Measurements from ENCODE around the gene HYAL1. TPM values are rescaled to one million over a fixed set of nuclear protein-coding genes. Genes with fewer than 3 reads are reported as not detected.

The HYAL1 gene
- total RNA-seq, 1 donor from 2014 or later = 0.83 TPM

GRCh38 chr3:50294089-50294488 lies 9.3 kb downstream of the HYAL1 start:
- Mint-ChIP-seq H3K4me3 (ENCODE audit: unreplicated experiment) (no peak overlapping the region), H3K36me3 (ENCODE audit: unreplicated experiment) (peaks cover 3% of the 10 kb centered on the region), H3K9me3 (ENCODE audit: unreplicated experiment) (no peaks in the 10 kb centered on the region), H3K27ac (ENCODE audit: unreplicated experiment) (no peak overlapping the region), H3K4me1 (ENCODE audit: unreplicated experiment) (peaks cover 21% of the 10 kb centered on the region), H3K27me3 (ENCODE audit: unreplicated experiment) (no peaks in the 10 kb centered on the region)
- TF ChIP-seq, protein P1, sequence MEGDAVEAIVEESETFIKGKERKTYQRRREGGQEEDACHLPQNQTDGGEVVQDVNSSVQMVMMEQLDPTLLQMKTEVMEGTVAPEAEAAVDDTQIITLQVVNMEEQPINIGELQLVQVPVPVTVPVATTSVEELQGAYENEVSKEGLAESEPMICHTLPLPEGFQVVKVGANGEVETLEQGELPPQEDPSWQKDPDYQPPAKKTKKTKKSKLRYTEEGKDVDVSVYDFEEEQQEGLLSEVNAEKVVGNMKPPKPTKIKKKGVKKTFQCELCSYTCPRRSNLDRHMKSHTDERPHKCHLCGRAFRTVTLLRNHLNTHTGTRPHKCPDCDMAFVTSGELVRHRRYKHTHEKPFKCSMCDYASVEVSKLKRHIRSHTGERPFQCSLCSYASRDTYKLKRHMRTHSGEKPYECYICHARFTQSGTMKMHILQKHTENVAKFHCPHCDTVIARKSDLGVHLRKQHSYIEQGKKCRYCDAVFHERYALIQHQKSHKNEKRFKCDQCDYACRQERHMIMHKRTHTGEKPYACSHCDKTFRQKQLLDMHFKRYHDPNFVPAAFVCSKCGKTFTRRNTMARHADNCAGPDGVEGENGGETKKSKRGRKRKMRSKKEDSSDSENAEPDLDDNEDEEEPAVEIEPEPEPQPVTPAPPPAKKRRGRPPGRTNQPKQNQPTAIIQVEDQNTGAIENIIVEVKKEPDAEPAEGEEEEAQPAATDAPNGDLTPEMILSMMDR (IDR thresholded peaks at IDR 0.05) = no peak
- no peak for DNase-seq (ENCODE audit: extremely low spot score, unreplicated experiment)

GRCh38 chr3:50293079-50293801 lies 10.1 kb downstream of the HYAL1 start:
- TF ChIP-seq, protein P1 (IDR thresholded peaks at IDR 0.05) = no peak
- H3K4me1 Mint-ChIP-seq (ENCODE audit: unreplicated experiment) = peaks cover 17% of the 10 kb centered on the region
- DNase-seq (ENCODE audit: extremely low spot score, unreplicated experiment) = no peak
- H3K4me3 Mint-ChIP-seq (ENCODE audit: unreplicated experiment) = peak overlapping the region; percentile 73
- H3K27me3 Mint-ChIP-seq (ENCODE audit: unreplicated experiment) = no peaks in the 10 kb centered on the region
- peaks cover 3% of the 10 kb centered on the region for H3K36me3 Mint-ChIP-seq (ENCODE audit: unreplicated experiment)
- H3K27ac Mint-ChIP-seq (ENCODE audit: unreplicated experiment) = peak overlapping the region; percentile 98
- H3K9me3 Mint-ChIP-seq (ENCODE audit: unreplicated experiment) = no peaks in the 10 kb centered on the region

GRCh38 chr3:50292159-50293078 lies 11.0 kb downstream of the HYAL1 start, which contains the start of gene IFRD2:
TSS of gene IFRD2 (minus strand) at chr3:50292429. CDS start at chr3:50292274, 155 bp downstream.
- Mint-ChIP-seq H3K9me3 (ENCODE audit: unreplicated experiment) (no peaks in the 10 kb centered on the region), H3K36me3 (ENCODE audit: unreplicated experiment) (peaks cover 3% of the 10 kb centered on the region), H3K4me1 (ENCODE audit: unreplicated experiment) (peaks cover 14% of the 10 kb centered on the region), H3K4me3 (ENCODE audit: unreplicated experiment) (peak within 1 kb of the TSS; percentile 73), H3K27ac (ENCODE audit: unreplicated experiment) (peak within 1 kb of the TSS; percentile 98), H3K27me3 (ENCODE audit: unreplicated experiment) (no peaks in the 10 kb centered on the region)
- TF ChIP-seq, protein P1 (IDR thresholded peaks at IDR 0.05) = no peak
- DNase-seq (ENCODE audit: extremely low spot score, unreplicated experiment) = peak; percentile 98

DNA sequence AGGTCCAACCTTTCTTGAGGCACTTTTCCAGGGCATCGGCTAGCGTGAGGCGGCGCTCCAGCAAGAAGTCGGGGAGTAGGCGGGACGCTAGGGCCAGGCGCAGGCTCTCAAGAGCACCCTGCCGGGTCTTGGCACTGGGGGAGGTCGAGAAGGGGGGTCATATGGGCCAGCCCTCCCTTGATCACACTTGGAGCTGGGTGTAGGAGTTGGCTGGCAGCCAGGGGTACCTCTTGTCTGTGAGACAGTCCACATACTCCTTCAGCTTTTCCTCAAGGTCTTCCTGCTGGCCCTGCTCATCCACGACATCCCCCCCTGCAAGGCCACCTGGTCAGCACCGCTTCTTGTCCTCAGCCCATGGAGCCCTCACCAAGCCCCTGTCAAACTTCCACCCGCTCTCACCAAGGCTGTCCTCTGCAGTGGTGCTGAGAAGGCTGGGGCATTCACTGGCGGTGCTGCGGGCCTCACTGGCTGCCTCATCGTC lies 13.2 kb downstream of the HYAL1 start:
- Mint-ChIP-seq H3K27ac (ENCODE audit: unreplicated experiment) (no peak overlapping the region), H3K4me1 (ENCODE audit: unreplicated experiment) (peaks cover 14% of the 10 kb centered on the region), H3K36me3 (ENCODE audit: unreplicated experiment) (peaks cover 3% of the 10 kb centered on the region), H3K9me3 (ENCODE audit: unreplicated experiment) (no peaks in the 10 kb centered on the region), H3K27me3 (ENCODE audit: unreplicated experiment) (no peaks in the 10 kb centered on the region), H3K4me3 (ENCODE audit: unreplicated experiment) (no peak overlapping the region)
- no peak for DNase-seq (ENCODE audit: extremely low spot score, unreplicated experiment)
- TF ChIP-seq, protein P1 (IDR thresholded peaks at IDR 0.05) = no peak

GRCh38 chr3:50289130-50289529 lies 14.2 kb downstream of the HYAL1 start:
- H3K4me3 Mint-ChIP-seq (ENCODE audit: unreplicated experiment) = no peak overlapping the region
- no peak for DNase-seq (ENCODE audit: extremely low spot score, unreplicated experiment)
- H3K9me3 Mint-ChIP-seq (ENCODE audit: unreplicated experiment) = no peaks in the 10 kb centered on the region
- H3K36me3 Mint-ChIP-seq (ENCODE audit: unreplicated experiment) = peaks cover 3% of the 10 kb centered on the region
- peaks cover 14% of the 10 kb centered on the region for H3K4me1 Mint-ChIP-seq (ENCODE audit: unreplicated experiment)
- TF ChIP-seq, protein P1 (IDR thresholded peaks at IDR 0.05) = no peak
- H3K27me3 Mint-ChIP-seq (ENCODE audit: unreplicated experiment) = no peaks in the 10 kb centered on the region
- no peak overlapping the region for H3K27ac Mint-ChIP-seq (ENCODE audit: unreplicated experiment)

All from osteocyte (in vitro differentiated cells).